K562 (cell line): Measurements from ENCODE around the gene ABCC11. TPM values are rescaled to one million over a fixed set of nuclear protein-coding genes. Genes with fewer than 3 reads are reported as not detected.

Source experiments
- ARID1B ChIP-seq: fragments of 450-650 bp; IDR thresholded peaks from 2 replicates; pipeline ENCODE4 v1.6.1; 2016; ENCODE audit warnings: antibody characterized with exemption, mild to moderate bottlenecking, inconsistent platforms
- CBX3 ChIP-seq, 2 experiments: IDR thresholded peaks; 1 replicate in 1 of 2; 2 replicates in 1 of 2; pipeline ENCODE4 v1.6.1; 2012; ENCODE audit warnings: inconsistent platforms in 2 of 2, low read length in 2 of 2, borderline replicate concordance in 1 of 2, control low read depth in 1 of 2
- EGR1 ChIP-seq: fragments of 450-650 bp; conservative IDR thresholded peaks from 2 replicates; pipeline ENCODE4 v1.6.1; 2017; ENCODE audit warnings: mild to moderate bottlenecking
- KLF16 ChIP-seq: IDR thresholded peaks from 2 replicates; pipeline ENCODE4 v1.6.1; 2016; ENCODE audit warnings: antibody characterized with exemption
- MED1 ChIP-seq: sonication (generic); formaldehyde crosslinking; IDR thresholded peaks from 2 replicates; pipeline ENCODE4 v1.8.1; 2023; ENCODE audit warnings: missing genetic modification reagents, borderline replicate concordance
- NR3C1 ChIP-seq: sonication (generic); formaldehyde crosslinking; IDR thresholded peaks from 2 replicates; pipeline ENCODE4 v1.8.1; 2022; ENCODE audit warnings: missing genetic modification reagents
- OTX1 ChIP-seq: fragments of 450-650 bp; formaldehyde crosslinking; IDR thresholded peaks from 2 replicates; pipeline ENCODE4 v1.4.0; 2022; ENCODE audit warnings: mild to moderate bottlenecking
- POLR2H ChIP-seq: IDR thresholded peaks from 2 replicates; pipeline ENCODE4 v1.6.1; 2016; ENCODE audit warnings: missing genetic modification characterization, low read depth, mild to moderate bottlenecking, control low read depth, missing compliant biosample characterization, moderate library complexity
- SIX5 ChIP-seq, 2 experiments: IDR thresholded peaks; 2 replicates each; pipeline ENCODE4 v1.6.1; 2011; ENCODE audit warnings: low read length in 2 of 2, borderline replicate concordance in 1 of 2, low read depth in 1 of 2, mild to moderate bottlenecking in 1 of 2, moderate library complexity in 1 of 2; ENCODE audit not compliant: insufficient read depth in 1 of 2
- ZNF239 ChIP-seq: fragments of 250-450 bp; sonication (Bioruptor Pico); IDR thresholded peaks from 2 replicates; pipeline ENCODE4 v1.4.0; 2020; ENCODE audit warnings: mild to moderate bottlenecking
- ZNF316 ChIP-seq: fragments of 450-650 bp; IDR thresholded peaks from 2 replicates; pipeline ENCODE4 v1.6.1; 2016
- polyA plus RNA-seq, 8 experiments: library from polyadenylated mRNA; depleted of rRNA in 4 of 8; stranded (reverse) in 5 of 8; unstranded in 3 of 8; fragments of >200 nt; fragmentation: Nextera tagmentation in 2 of 8; fragmentation: Illumina TruSeq in 1 of 8; extraction: Ambion mirVana in 2 of 8; extraction: Trizol in 1 of 8; gene quantifications; 2 replicates each; pipeline versions ENCODE4 v1.2.1 to v1.2.3, GENCODE V29; 2011 to 2014; ENCODE audit warnings: inconsistent platforms in 1 of 8, missing spikeins in 1 of 8
- total RNA-seq, 7 experiments: library from RNA; depleted of rRNA in 6 of 7; stranded (reverse); fragments of >200 nt in 6 of 7; fragmentation: Illumina TruSeq in 2 of 7; extraction: Trizol in 2 of 7; gene quantifications; 2 replicates each; pipeline versions ENCODE4 v1.2.1 to v1.2.3, GENCODE V29; 2011 to 2021; ENCODE audit warnings: low replicate concordance in 1 of 7
- TF ChIP-seq, protein P1 (sequence below): IDR thresholded peaks from 2 replicates; pipeline ENCODE4 v1.6.1; 2012; ENCODE audit warnings: low read depth, low read length, improper control_type of control experiment, borderline replicate concordance
- TF ChIP-seq, protein P2 (sequence below): fragments of 200-800 bp; sonication (Bioruptor generic); IDR thresholded peaks from 2 replicates; pipeline ENCODE4 v1.6.1; 2017; ENCODE audit warnings: missing genetic modification characterization, missing compliant biosample characterization
- TF ChIP-seq, protein P3 (sequence below): sonication (generic); formaldehyde crosslinking; IDR thresholded peaks from 2 replicates; pipeline ENCODE4 v1.8.0; 2022; ENCODE audit warnings: mild to moderate bottlenecking, missing genetic modification reagents, borderline replicate concordance
- TF ChIP-seq, protein P4 (sequence below), 3 experiments: IDR thresholded peaks in 2 of 3; conservative IDR thresholded peaks in 1 of 3; 2 replicates each; pipeline ENCODE4 v1.5.1; 2011 to 2012; ENCODE audit warnings: low read length in 3 of 3, mild to moderate bottlenecking in 3 of 3, control low read depth in 2 of 3, improper control_type of control experiment in 1 of 3, inconsistent platforms in 1 of 3, low read depth in 1 of 3, mixed read lengths in 1 of 3, moderate library complexity in 1 of 3; ENCODE audit not compliant: insufficient read depth in 2 of 3
- TF ChIP-seq, protein P5 (sequence below), 3 experiments: fragments of 200-800 bp in 1 of 3; fragments of 250-450 bp in 1 of 3; fragments of 450-650 bp in 1 of 3; sonication (Bioruptor Pico) in 1 of 3; sonication (Bioruptor generic) in 1 of 3; formaldehyde crosslinking in 1 of 3; IDR thresholded peaks; 2 replicates each; pipeline versions ENCODE4 v1.6.1 to v1.8.0; 2016 to 2022; ENCODE audit warnings: mild to moderate bottlenecking in 2 of 3, missing genetic modification characterization in 2 of 3, missing compliant biosample characterization in 1 of 3, moderate library complexity in 1 of 3

The ABCC11 gene
- total and polyA plus RNA-seq, 9 of the 15 experiments (the other 6 are each of a cell fraction or from before 2014, with no cell fraction given): 0.04 to 0.14 (median 0.04) TPM; not detected in 6

DNA sequence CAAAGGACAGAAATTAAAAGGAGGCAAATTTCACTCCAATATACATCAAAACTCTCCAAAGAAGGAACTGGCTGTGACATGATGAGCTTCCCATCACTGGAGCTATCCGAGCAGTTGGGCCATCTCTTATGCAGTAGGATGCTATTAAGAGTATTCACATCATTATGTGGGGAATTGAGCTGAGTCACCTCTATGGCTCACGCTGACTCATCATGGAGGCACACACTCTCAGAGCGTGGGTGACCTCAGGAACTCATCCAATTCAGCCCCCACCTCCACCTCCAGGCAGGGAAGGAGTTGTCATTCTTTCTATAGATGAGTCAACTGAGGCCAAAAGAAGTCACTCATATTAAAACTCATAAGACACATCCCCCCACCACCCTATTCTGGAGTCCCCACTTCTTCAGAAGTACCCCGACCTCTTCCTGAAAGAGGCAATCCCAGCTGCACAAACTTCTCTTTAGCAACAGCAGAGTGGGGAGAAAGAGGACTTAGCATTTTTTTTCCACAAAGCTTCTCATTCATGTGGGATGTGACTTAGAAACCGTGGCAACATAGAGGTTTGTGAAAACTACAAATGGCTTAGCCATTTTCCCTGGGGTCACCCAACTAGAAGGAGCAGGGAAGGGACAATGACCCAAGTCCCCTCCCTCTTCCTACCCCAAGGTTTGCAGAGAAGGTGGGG lies 124.1 kb downstream of the ABCC11 start (continued):
- TF ChIP-seq, protein P1, sequence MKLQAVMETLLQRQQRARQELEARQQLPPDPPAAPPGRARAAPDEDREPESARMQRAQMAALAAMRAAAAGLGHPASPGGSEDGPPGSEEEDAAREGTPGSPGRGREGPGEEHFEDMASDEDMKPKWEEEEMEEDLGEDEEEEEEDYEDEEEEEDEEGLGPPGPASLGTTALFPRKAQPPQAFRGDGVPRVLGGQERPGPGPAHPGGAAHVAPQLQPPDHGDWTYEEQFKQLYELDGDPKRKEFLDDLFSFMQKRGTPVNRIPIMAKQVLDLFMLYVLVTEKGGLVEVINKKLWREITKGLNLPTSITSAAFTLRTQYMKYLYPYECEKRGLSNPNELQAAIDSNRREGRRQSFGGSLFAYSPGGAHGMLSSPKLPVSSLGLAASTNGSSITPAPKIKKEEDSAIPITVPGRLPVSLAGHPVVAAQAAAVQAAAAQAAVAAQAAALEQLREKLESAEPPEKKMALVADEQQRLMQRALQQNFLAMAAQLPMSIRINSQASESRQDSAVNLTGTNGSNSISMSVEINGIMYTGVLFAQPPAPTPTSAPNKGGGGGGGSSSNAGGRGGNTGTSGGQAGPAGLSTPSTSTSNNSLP: peak; percentile 40; the same call in 1 of the 2 replicates
- no peak for TF ChIP-seq CBX3 (IDR thresholded peaks at IDR 0.05; ENCODE audit: borderline replicate concordance in 1 of 2, low read length in 2 of 2)
- peak; percentile 95 for TF ChIP-seq EGR1
- no peak for TF ChIP-seq KLF16
- TF ChIP-seq POLR2H (tag): no peak
- TF ChIP-seq, protein P2, sequence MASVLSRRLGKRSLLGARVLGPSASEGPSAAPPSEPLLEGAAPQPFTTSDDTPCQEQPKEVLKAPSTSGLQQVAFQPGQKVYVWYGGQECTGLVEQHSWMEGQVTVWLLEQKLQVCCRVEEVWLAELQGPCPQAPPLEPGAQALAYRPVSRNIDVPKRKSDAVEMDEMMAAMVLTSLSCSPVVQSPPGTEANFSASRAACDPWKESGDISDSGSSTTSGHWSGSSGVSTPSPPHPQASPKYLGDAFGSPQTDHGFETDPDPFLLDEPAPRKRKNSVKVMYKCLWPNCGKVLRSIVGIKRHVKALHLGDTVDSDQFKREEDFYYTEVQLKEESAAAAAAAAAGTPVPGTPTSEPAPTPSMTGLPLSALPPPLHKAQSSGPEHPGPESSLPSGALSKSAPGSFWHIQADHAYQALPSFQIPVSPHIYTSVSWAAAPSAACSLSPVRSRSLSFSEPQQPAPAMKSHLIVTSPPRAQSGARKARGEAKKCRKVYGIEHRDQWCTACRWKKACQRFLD: no peak
- no peak for TF ChIP-seq OTX1 (CRISPR knock-in tag)
- peak; percentile 64 for TF ChIP-seq ARID1B
- TF ChIP-seq, protein P3, sequence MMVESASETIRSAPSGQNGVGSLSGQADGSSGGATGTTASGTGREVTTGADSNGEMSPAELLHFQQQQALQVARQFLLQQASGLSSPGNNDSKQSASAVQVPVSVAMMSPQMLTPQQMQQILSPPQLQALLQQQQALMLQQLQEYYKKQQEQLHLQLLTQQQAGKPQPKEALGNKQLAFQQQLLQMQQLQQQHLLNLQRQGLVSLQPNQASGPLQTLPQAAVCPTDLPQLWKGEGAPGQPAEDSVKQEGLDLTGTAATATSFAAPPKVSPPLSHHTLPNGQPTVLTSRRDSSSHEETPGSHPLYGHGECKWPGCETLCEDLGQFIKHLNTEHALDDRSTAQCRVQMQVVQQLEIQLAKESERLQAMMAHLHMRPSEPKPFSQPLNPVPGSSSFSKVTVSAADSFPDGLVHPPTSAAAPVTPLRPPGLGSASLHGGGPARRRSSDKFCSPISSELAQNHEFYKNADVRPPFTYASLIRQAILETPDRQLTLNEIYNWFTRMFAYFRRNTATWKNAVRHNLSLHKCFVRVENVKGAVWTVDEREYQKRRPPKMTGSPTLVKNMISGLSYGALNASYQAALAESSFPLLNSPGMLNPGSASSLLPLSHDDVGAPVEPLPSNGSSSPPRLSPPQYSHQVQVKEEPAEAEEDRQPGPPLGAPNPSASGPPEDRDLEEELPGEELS (CRISPR knock-in tag): no peak
- TF ChIP-seq MED1: no peak
- TF ChIP-seq, protein P4, sequence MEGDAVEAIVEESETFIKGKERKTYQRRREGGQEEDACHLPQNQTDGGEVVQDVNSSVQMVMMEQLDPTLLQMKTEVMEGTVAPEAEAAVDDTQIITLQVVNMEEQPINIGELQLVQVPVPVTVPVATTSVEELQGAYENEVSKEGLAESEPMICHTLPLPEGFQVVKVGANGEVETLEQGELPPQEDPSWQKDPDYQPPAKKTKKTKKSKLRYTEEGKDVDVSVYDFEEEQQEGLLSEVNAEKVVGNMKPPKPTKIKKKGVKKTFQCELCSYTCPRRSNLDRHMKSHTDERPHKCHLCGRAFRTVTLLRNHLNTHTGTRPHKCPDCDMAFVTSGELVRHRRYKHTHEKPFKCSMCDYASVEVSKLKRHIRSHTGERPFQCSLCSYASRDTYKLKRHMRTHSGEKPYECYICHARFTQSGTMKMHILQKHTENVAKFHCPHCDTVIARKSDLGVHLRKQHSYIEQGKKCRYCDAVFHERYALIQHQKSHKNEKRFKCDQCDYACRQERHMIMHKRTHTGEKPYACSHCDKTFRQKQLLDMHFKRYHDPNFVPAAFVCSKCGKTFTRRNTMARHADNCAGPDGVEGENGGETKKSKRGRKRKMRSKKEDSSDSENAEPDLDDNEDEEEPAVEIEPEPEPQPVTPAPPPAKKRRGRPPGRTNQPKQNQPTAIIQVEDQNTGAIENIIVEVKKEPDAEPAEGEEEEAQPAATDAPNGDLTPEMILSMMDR (IDR thresholded peaks at IDR 0.05 in 2 of 3, conservative IDR thresholded peaks at IDR 0.05 in 1 of 3; ENCODE audit: insufficient read depth in 2 of 3, low read depth in 1 of 3, low read length in 3 of 3): no peak
- TF ChIP-seq ZNF316: peak; percentile 99
- no peak for TF ChIP-seq ZNF239
- no peak for TF ChIP-seq NR3C1 (CRISPR knock-in tag)
- no peak for TF ChIP-seq SIX5 (IDR thresholded peaks at IDR 0.05; ENCODE audit: borderline replicate concordance in 1 of 2, insufficient read depth in 1 of 2, low read depth in 1 of 2, low read length in 2 of 2)
- TF ChIP-seq, protein P5, sequence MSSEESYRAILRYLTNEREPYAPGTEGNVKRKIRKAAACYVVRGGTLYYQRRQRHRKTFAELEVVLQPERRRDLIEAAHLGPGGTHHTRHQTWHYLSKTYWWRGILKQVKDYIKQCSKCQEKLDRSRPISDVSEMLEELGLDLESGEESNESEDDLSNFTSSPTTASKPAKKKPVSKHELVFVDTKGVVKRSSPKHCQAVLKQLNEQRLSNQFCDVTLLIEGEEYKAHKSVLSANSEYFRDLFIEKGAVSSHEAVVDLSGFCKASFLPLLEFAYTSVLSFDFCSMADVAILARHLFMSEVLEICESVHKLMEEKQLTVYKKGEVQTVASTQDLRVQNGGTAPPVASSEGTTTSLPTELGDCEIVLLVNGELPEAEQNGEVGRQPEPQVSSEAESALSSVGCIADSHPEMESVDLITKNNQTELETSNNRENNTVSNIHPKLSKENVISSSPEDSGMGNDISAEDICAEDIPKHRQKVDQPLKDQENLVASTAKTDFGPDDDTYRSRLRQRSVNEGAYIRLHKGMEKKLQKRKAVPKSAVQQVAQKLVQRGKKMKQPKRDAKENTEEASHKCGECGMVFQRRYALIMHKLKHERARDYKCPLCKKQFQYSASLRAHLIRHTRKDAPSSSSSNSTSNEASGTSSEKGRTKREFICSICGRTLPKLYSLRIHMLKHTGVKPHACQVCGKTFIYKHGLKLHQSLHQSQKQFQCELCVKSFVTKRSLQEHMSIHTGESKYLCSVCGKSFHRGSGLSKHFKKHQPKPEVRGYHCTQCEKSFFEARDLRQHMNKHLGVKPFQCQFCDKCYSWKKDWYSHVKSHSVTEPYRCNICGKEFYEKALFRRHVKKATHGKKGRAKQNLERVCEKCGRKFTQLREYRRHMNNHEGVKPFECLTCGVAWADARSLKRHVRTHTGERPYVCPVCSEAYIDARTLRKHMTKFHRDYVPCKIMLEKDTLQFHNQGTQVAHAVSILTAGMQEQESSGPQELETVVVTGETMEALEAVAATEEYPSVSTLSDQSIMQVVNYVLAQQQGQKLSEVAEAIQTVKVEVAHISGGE (CRISPR knock-in tag; IDR thresholded peaks at IDR 0.05): no peak
